BJ (cell line): ENCODE results near the gene FN3KRP. TPM values are rescaled to one million over a fixed set of nuclear protein-coding genes. Genes with fewer than 3 reads are reported as not detected.
"Not testable (repeated sequence)": the region's sequence is repeated elsewhere in the genome, so short reads cannot be mapped to it uniquely, and the experiment has no call there.

Experiments used
- CTCF ChIA-PET: fragments of 350-600 bp; formaldehyde crosslinking; extraction: SDS; loops from one replicate; lab custom pipeline; 2021; ENCODE audit warnings: antibody characterized with exemption, inconsistent platforms; lab: Yijun Ruan, JAX
- POLR2A ChIA-PET: fragments of 300-600 bp; sonication (Branson Sonifier 250); formaldehyde crosslinking; extraction: SDS; loops from one replicate; lab custom pipeline; 2021; ENCODE audit warnings: antibody characterized with exemption; lab: Charles Lee
- DNase-seq: peaks from one replicate; pipeline ENCODE4 v3.0.0-alpha.2; 2011; ENCODE audit warnings: low read depth
- H3K27me3 ChIP-seq: 2 replicates; pipeline ENCODE4 v1.6.0; 2011; ENCODE audit warnings: low read length; ENCODE audit not compliant: control insufficient read depth, insufficient read depth
- H3K36me3 ChIP-seq: 2 replicates; pipeline ENCODE4 v1.5.1; 2011; ENCODE audit warnings: low read length; ENCODE audit not compliant: control insufficient read depth, insufficient read depth
- H3K4me3 ChIP-seq: 2 replicates; pipeline ENCODE4 v1.5.1; 2011; ENCODE audit warnings: low read depth, mild to moderate bottlenecking, control low read depth, low read length
- CTCF ChIP-seq: IDR thresholded peaks from 2 replicates; pipeline ENCODE4 v1.5.1; 2011; ENCODE audit warnings: low read depth, mild to moderate bottlenecking, control low read depth, inconsistent platforms, low read length, moderate library complexity; ENCODE audit not compliant: insufficient read depth
- polyA plus RNA-seq: library from polyadenylated mRNA; depleted of rRNA; stranded (reverse); fragments of >200 nt; gene quantifications from 2 replicates; pipeline ENCODE4 v1.2.3, GENCODE V29; 2011

FN3KRP gene
- polyA plus RNA-seq, 1 experiment: 24.9 TPM

GRCh38 chr17:82767041-82767754 lies 50.7 kb downstream of the FN3KRP start:
- peak; percentile 64 for TF ChIP-seq CTCF
- ChIA-PET CTCF (interaction anchor here (1.0 to 1.2 kb wide), 3 partner anchors 8 to 99 kb away, joined by 3 to 6 read pairs (median 4); no protein-coding TSS in a partner anchor), POLR2A (no interaction called here)
- no peaks in the 10 kb centered on the region for H3K27me3 ChIP-seq
- no peak for DNase-seq
- H3K4me3 ChIP-seq: no peak overlapping the region
- peaks cover 4% of the 10 kb centered on the region for H3K36me3 ChIP-seq

- Histone ChIP-seq H3K4me3 (no peak overlapping the region), H3K27me3 (no peaks in the 10 kb centered on the region), H3K36me3 (peaks cover 4% of the 10 kb centered on the region)
- CTCF ChIA-PET: interaction anchor here (1.2 kb wide), 1 partner anchor 100 kb away, joined by 3 read pairs; no protein-coding TSS in a partner anchor
- no peak for TF ChIP-seq CTCF
- POLR2A ChIA-PET: no interaction called here
- DNase-seq: no peak
Observed at GRCh38 chr17:82769041-82769440, 52.5 kb downstream of the FN3KRP start.

GRCh38 chr17:82772026-82772425 lies 55.5 kb downstream of the FN3KRP start:
- peaks cover 5% of the 10 kb centered on the region for H3K36me3 ChIP-seq

GRCh38 chr17:82774456-82774855 lies 58.0 kb downstream of the FN3KRP start:
- H3K36me3 ChIP-seq, POLR2A ChIA-PET, H3K27me3 ChIP-seq, DNase-seq, H3K4me3 ChIP-seq: not testable (repeated sequence)
- CTCF ChIA-PET: interaction anchor here (0.6 to 2.8 kb wide), 7 partner anchors 8 to 119 kb away, joined by 3 to 10 read pairs (median 5); no protein-coding TSS in a partner anchor

More at GRCh38 chr17:82772026-82772425, 55.5 kb downstream of the FN3KRP start:
- CTCF ChIA-PET: interaction anchor here (0.6 to 1.2 kb wide), 4 partner anchors 10 to 105 kb away, joined by 3 to 4 read pairs (median 4); no protein-coding TSS in a partner anchor
- POLR2A ChIA-PET: no interaction called here
- no peak for TF ChIP-seq CTCF
- Histone ChIP-seq H3K4me3 (no peak overlapping the region), H3K27me3 (no peaks in the 10 kb centered on the region)
- no peak for DNase-seq

- peak; percentile 96 for TF ChIP-seq CTCF
- peaks cover 2% of the 10 kb centered on the region; the same call in 1 of the 2 replicates for H3K36me3 ChIP-seq
- CTCF ChIA-PET: interaction anchor here (0.6 to 2.8 kb wide), 12 partner anchors 9 to 427 kb away, joined by 3 to 10 read pairs (median 4); no protein-coding TSS in a partner anchor
Observed at GRCh38 chr17:82775001-82775823, 58.7 kb downstream of the FN3KRP start.

More at GRCh38 chr17:82775001-82775823, 58.7 kb downstream of the FN3KRP start:
- Histone ChIP-seq H3K4me3 (no peak overlapping the region), H3K27me3 (no peaks in the 10 kb centered on the region)
- POLR2A ChIA-PET: no interaction called here
- DNase-seq: no peak
